ENCODE data around the gene SMARCB1. TPM values are rescaled to one million over a fixed set of nuclear protein-coding genes. Genes with fewer than 3 reads are reported as not detected.
A peak's percentile ranks its signal among the peaks of the same experiment; 100 is the strongest.

SMARCB1 gene
- total and polyA plus RNA-seq, 2 donors (not counting 1 experiment from before 2014, with no cell fraction given), result 20.5 to 86.4 TPM

- no peak overlapping the region for H3K9ac ChIP-seq (ENCODE audit: insufficient read depth, low read length)
- no peaks in the 10 kb centered on the region for H4K20me1 ChIP-seq (ENCODE audit: control insufficient read depth, extremely low read depth, insufficient read depth, low read length)
- H3K36me3 ChIP-seq (ENCODE audit: control insufficient read depth, insufficient read depth, low read length), result no peaks in the 10 kb centered on the region
- TF ChIP-seq EZH2 (IDR thresholded peaks at IDR 0.05; ENCODE audit: low read length, missing control alignments) (no peak), CTCF (conservative IDR thresholded peaks at IDR 0.05 in 1 of 2, IDR thresholded peaks at IDR 0.05 in 1 of 2; ENCODE audit: low read depth in 1 of 2, low read length in 2 of 2) (no peak)
- H2AFZ ChIP-seq (ENCODE audit: low read length), result no peak overlapping the region
- H3K27me3 ChIP-seq (ENCODE audit: control insufficient read depth, insufficient read depth, low read length), result no peaks in the 10 kb centered on the region
- H3K4me3 ChIP-seq (replicated peaks in 1 of 4; ENCODE audit: control extremely low read depth in 1 of 4, insufficient read depth in 1 of 4, low read depth in 3 of 4, low read length in 4 of 4), result no peak overlapping the region
- no peak overlapping the region for H3K4me2 ChIP-seq (ENCODE audit: extremely low read depth, insufficient read depth, low read length)
- H3K79me2 ChIP-seq (ENCODE audit: control insufficient read depth, insufficient read depth, low read length), result no peaks in the 10 kb centered on the region
- no peak overlapping the region for H3K27ac ChIP-seq (ENCODE audit: insufficient read depth, low read length)
- H3K9me3 ChIP-seq (ENCODE audit: control insufficient read depth, insufficient read depth, low read depth, low read length), result no peaks in the 10 kb centered on the region
- no peak for DNase-seq (ENCODE audit: low read depth in 2 of 2)
- no peaks in the 10 kb centered on the region for H3K4me1 ChIP-seq (ENCODE audit: control insufficient read depth, extremely low read depth, insufficient read depth, low read length)
Measured at GRCh38 chr22:23759566-23759965, 27.2 kb upstream of the SMARCB1 start.

- no peak overlapping the region for H3K4me2 ChIP-seq (ENCODE audit: extremely low read depth, insufficient read depth, low read length)
- no peaks in the 10 kb centered on the region for H3K9me3 ChIP-seq (ENCODE audit: control insufficient read depth, insufficient read depth, low read depth, low read length)
- TF ChIP-seq EZH2 (IDR thresholded peaks at IDR 0.05; ENCODE audit: low read length, missing control alignments) (no peak), CTCF (conservative IDR thresholded peaks at IDR 0.05 in 1 of 2, IDR thresholded peaks at IDR 0.05 in 1 of 2; ENCODE audit: low read depth in 1 of 2, low read length in 2 of 2) (no peak)
- no peak overlapping the region for H3K27ac ChIP-seq (ENCODE audit: insufficient read depth, low read length)
- no peak overlapping the region for H3K9ac ChIP-seq (ENCODE audit: insufficient read depth, low read length)
- H2AFZ ChIP-seq (ENCODE audit: low read length), result no peak overlapping the region
- H3K79me2 ChIP-seq (ENCODE audit: control insufficient read depth, insufficient read depth, low read length), result no peaks in the 10 kb centered on the region
- H3K36me3 ChIP-seq (ENCODE audit: control insufficient read depth, insufficient read depth, low read length), result no peaks in the 10 kb centered on the region
- H3K4me1 ChIP-seq (ENCODE audit: control insufficient read depth, extremely low read depth, insufficient read depth, low read length), result no peaks in the 10 kb centered on the region
- no peaks in the 10 kb centered on the region for H4K20me1 ChIP-seq (ENCODE audit: control insufficient read depth, extremely low read depth, insufficient read depth, low read length)
- no peak for DNase-seq (ENCODE audit: low read depth in 2 of 2)
- H3K4me3 ChIP-seq (replicated peaks in 1 of 4; ENCODE audit: control extremely low read depth in 1 of 4, insufficient read depth in 1 of 4, low read depth in 3 of 4, low read length in 4 of 4), result no peak overlapping the region
- no peaks in the 10 kb centered on the region for H3K27me3 ChIP-seq (ENCODE audit: control insufficient read depth, insufficient read depth, low read length)
Measured at GRCh38 chr22:23760056-23760455, 26.7 kb upstream of the SMARCB1 start.

- Histone ChIP-seq H3K4me2 (ENCODE audit: extremely low read depth, insufficient read depth, low read length) (peak within 1 kb of the TSS; percentile 48), H3K27me3 (ENCODE audit: control insufficient read depth, insufficient read depth, low read length) (no peaks in the 10 kb centered on the region), H3K79me2 (ENCODE audit: control insufficient read depth, insufficient read depth, low read length) (no peaks in the 10 kb centered on the region), H4K20me1 (ENCODE audit: control insufficient read depth, extremely low read depth, insufficient read depth, low read length) (no peaks in the 10 kb centered on the region), H2AFZ (ENCODE audit: low read length) (peak within 1 kb of the TSS; percentile 48), H3K36me3 (ENCODE audit: control insufficient read depth, insufficient read depth, low read length) (no peaks in the 10 kb centered on the region), H3K27ac (ENCODE audit: insufficient read depth, low read length) (no peak within 1 kb of the TSS), H3K4me3 (replicated peaks in 1 of 4; ENCODE audit: control extremely low read depth in 1 of 4, insufficient read depth in 1 of 4, low read depth in 3 of 4, low read length in 4 of 4) (peak within 1 kb of the TSS in 2 of 4 experiments; percentile 9 to 35), H3K9me3 (ENCODE audit: control insufficient read depth, insufficient read depth, low read depth, low read length) (no peaks in the 10 kb centered on the region), H3K4me1 (ENCODE audit: control insufficient read depth, extremely low read depth, insufficient read depth, low read length) (no peaks in the 10 kb centered on the region), H3K9ac (ENCODE audit: insufficient read depth, low read length) (no peak within 1 kb of the TSS)
- peak in 1 of 2 donors; percentile 47 for DNase-seq (ENCODE audit: low read depth in 2 of 2)
- TF ChIP-seq EZH2 (IDR thresholded peaks at IDR 0.05; ENCODE audit: low read length, missing control alignments) (no peak), CTCF (conservative IDR thresholded peaks at IDR 0.05 in 1 of 2, IDR thresholded peaks at IDR 0.05 in 1 of 2; ENCODE audit: low read depth in 1 of 2, low read length in 2 of 2) (no peak)
Measured at GRCh38 chr22:23762842-23763578, 23.8 kb upstream of the SMARCB1 start, which contains the start of gene C22orf15. TSS of gene C22orf15 (plus strand) at chr22:23762990. CDS start at chr22:23763307, 317 bp downstream.

All from fibroblast of lung (primary cell).